H1 (cell line): ENCODE measurements around the gene LRRC4C. TPM values are rescaled to one million over a fixed set of nuclear protein-coding genes. Genes with fewer than 3 reads are reported as not detected.

Source experiments
- CTCF ChIA-PET: fragments of 300-600 bp; sonication (Branson Sonifier 250); formaldehyde crosslinking; loops from one replicate; lab custom pipeline; 2021; ENCODE audit not compliant: partially characterized antibody; lab: Charles Lee
- POLR2A ChIA-PET: fragments of 300-600 bp; sonication (Branson Sonifier 250); formaldehyde crosslinking; loops from one replicate; lab custom pipeline; 2021; ENCODE audit warnings: inconsistent platforms; ENCODE audit not compliant: partially characterized antibody; lab: Charles Lee
- DNase-seq, 2 experiments: peaks; one replicate each; pipeline versions ENCODE4 v3.0.0 to v3.0.0-alpha.2; 2010 to 2022; ENCODE audit warnings: low spot score in 2 of 2, low read depth in 1 of 2, mixed read lengths in 1 of 2
- FAIRE-seq: peaks from 2 replicates; lab custom pipeline; 2011; peaks lifted over from hg19 to GRCh38; lab: Jason Lieb, UNC
- H2AFZ ChIP-seq: 2 replicates; pipeline ENCODE4 v1.8.1; 2012; ENCODE audit warnings: low read length, inconsistent platforms
- H2AK5ac ChIP-seq: 2 replicates; pipeline ENCODE4 v1.6.1; 2013; ENCODE audit warnings: low read depth, low read length
- H2BK120ac ChIP-seq: replicated peaks from 2 replicates; pipeline ENCODE3; 2013; ENCODE audit warnings: low read depth, low read length, inconsistent platforms
- H2BK12ac ChIP-seq: 2 replicates; pipeline ENCODE4 v1.6.1; 2013; ENCODE audit warnings: low read depth, low read length
- H2BK15ac ChIP-seq: 2 replicates; pipeline ENCODE4 v1.6.1; 2013; ENCODE audit warnings: low read length
- H2BK20ac ChIP-seq: 2 replicates; pipeline ENCODE4 v1.6.1; 2013; ENCODE audit warnings: low read length
- H2BK5ac ChIP-seq: 2 replicates; pipeline ENCODE4 v1.6.1; 2013; ENCODE audit warnings: low read depth, low read length
- H3K14ac ChIP-seq: 2 replicates; pipeline ENCODE4 v1.6.1; 2013; ENCODE audit warnings: inconsistent platforms; ENCODE audit not compliant: insufficient read length
- H3K18ac ChIP-seq: 2 replicates; pipeline ENCODE4 v1.6.1; 2013; ENCODE audit warnings: low read length; ENCODE audit errors: extremely low read depth
- H3K23ac ChIP-seq: 2 replicates; pipeline ENCODE4 v1.6.1; 2013; ENCODE audit warnings: inconsistent platforms; ENCODE audit not compliant: insufficient read length
- H3K23me2 ChIP-seq: 2 replicates; pipeline ENCODE4 v1.6.1; 2013; ENCODE audit warnings: low read depth, low read length
- H3K27ac ChIP-seq: 2 replicates; pipeline ENCODE4 v1.6.1; 2011; ENCODE audit warnings: low read depth, low read length, inconsistent platforms
- H3K27me3 ChIP-seq, 4 experiments: replicated peaks in 1 of 4; 1 replicate in 1 of 4; 2 replicates in 3 of 4; pipeline versions ENCODE4 v1.6.1 to v1.8.1; 2011 to 2013; ENCODE audit warnings: low read length in 3 of 4, mild to moderate bottlenecking in 3 of 4, inconsistent platforms in 2 of 4, mixed read lengths in 2 of 4, moderate library complexity in 1 of 4; ENCODE audit not compliant: control insufficient read depth in 3 of 4, insufficient read depth in 3 of 4; ENCODE audit errors: extremely low read depth in 1 of 4
- H3K36me3 ChIP-seq, 4 experiments: 2 replicates each; pipeline versions ENCODE4 v1.6.1 to v1.8.1; 2011 to 2013; ENCODE audit warnings: mild to moderate bottlenecking in 4 of 4, low read length in 3 of 4, moderate library complexity in 2 of 4, control low read depth in 1 of 4, inconsistent platforms in 1 of 4; ENCODE audit not compliant: insufficient read depth in 4 of 4, control insufficient read depth in 2 of 4
- H3K4ac ChIP-seq: replicated peaks from 2 replicates; pipeline ENCODE3; 2013; ENCODE audit warnings: low read length, low read depth, mixed read lengths, inconsistent platforms; ENCODE audit not compliant: insufficient read length
- H3K4me1 ChIP-seq, 4 experiments: replicated peaks in 1 of 4; 1 replicate in 1 of 4; 2 replicates in 3 of 4; pipeline versions ENCODE4 v1.6.1 to v1.8.1; 2011 to 2013; ENCODE audit warnings: low read length in 3 of 4, inconsistent platforms in 2 of 4, mixed read lengths in 1 of 4; ENCODE audit not compliant: insufficient read depth in 4 of 4, control insufficient read depth in 3 of 4
- H3K4me2 ChIP-seq, 2 experiments: 2 replicates each; pipeline versions ENCODE4 v1.6.1 to v1.8.1; 2011 to 2013; ENCODE audit warnings: low read depth in 2 of 2, low read length in 2 of 2, control low read depth in 1 of 2, inconsistent platforms in 1 of 2, mild to moderate bottlenecking in 1 of 2; ENCODE audit not compliant: insufficient read depth in 1 of 2
- H3K4me3 ChIP-seq, 4 experiments: fragments of 200-600, 300-600 bp in 1 of 4; sonication (generic), shearing (Covaris generic), sonication (Bioruptor Twin) in 1 of 4; 2 replicates each; pipeline versions ENCODE4 v1.5.1 to v1.8.1; 2011 to 2016; ENCODE audit warnings: low read length in 4 of 4, low read depth in 3 of 4, control low read depth in 2 of 4, inconsistent platforms in 2 of 4, mild to moderate bottlenecking in 2 of 4, mixed read lengths in 1 of 4, moderate library complexity in 1 of 4; ENCODE audit not compliant: insufficient read depth in 2 of 4; ENCODE audit errors: extremely low read depth in 1 of 4
- H3K56ac ChIP-seq: replicated peaks from 2 replicates; pipeline ENCODE3; 2013; ENCODE audit warnings: low read depth, mild to moderate bottlenecking, mixed read lengths, low read length, inconsistent platforms; ENCODE audit not compliant: insufficient read length
- H3K79me1 ChIP-seq: 2 replicates; pipeline ENCODE4 v1.6.1; 2013; ENCODE audit warnings: low read depth, low read length, control low read depth
- H3K79me2 ChIP-seq, 2 experiments: 2 replicates each; pipeline versions ENCODE4 v1.6.1 to v1.8.1; 2012 to 2013; ENCODE audit warnings: low read length in 2 of 2, mild to moderate bottlenecking in 2 of 2, inconsistent platforms in 1 of 2; ENCODE audit not compliant: insufficient read depth in 2 of 2, control insufficient read depth in 1 of 2
- H3K9ac ChIP-seq, 4 experiments: replicated peaks in 1 of 4; 1 replicate in 1 of 4; 2 replicates in 3 of 4; pipeline versions ENCODE4 v1.6.1 to v1.8.1; 2011 to 2013; ENCODE audit warnings: low read depth in 3 of 4, low read length in 3 of 4, control low read depth in 2 of 4, mild to moderate bottlenecking in 2 of 4, moderate library complexity in 2 of 4, inconsistent platforms in 1 of 4; ENCODE audit errors: extremely low read depth in 1 of 4
- H3K9me3 ChIP-seq, 2 experiments: 2 replicates each; pipeline versions ENCODE4 v1.6.1 to v1.8.1; 2012 to 2013; ENCODE audit warnings: mild to moderate bottlenecking in 2 of 2, moderate library complexity in 2 of 2, control low read depth in 1 of 2, inconsistent platforms in 1 of 2, low read depth in 1 of 2, low read length in 1 of 2, mixed read lengths in 1 of 2; ENCODE audit not compliant: insufficient read depth in 2 of 2
- H4K20me1 ChIP-seq, 2 experiments: replicated peaks in 1 of 2; 2 replicates each; pipeline versions ENCODE3 to v1.8.1; 2011 to 2013; ENCODE audit warnings: inconsistent platforms in 2 of 2, low read length in 2 of 2, mild to moderate bottlenecking in 1 of 2; ENCODE audit not compliant: insufficient read depth in 2 of 2, control insufficient read depth in 1 of 2
- H4K5ac ChIP-seq: 2 replicates; pipeline ENCODE4 v1.6.1; 2013; ENCODE audit warnings: low read length, low read depth, mixed read lengths, inconsistent platforms; ENCODE audit not compliant: insufficient read length
- H4K8ac ChIP-seq: 2 replicates; pipeline ENCODE4 v1.8.0; 2013; ENCODE audit warnings: mild to moderate bottlenecking, moderate library complexity, low read length, inconsistent platforms; ENCODE audit not compliant: insufficient read depth; ENCODE audit errors: extremely low read depth
- H4K91ac ChIP-seq: replicated peaks from 2 replicates; pipeline ENCODE3; 2013; ENCODE audit warnings: low read length, mixed read lengths, inconsistent platforms; ENCODE audit not compliant: insufficient read length
- HDAC2 ChIP-seq, 2 experiments: fragments of 300-600 bp in 1 of 2; sonication (generic) in 1 of 2; IDR thresholded peaks; 2 replicates each; pipeline ENCODE4 v1.6.1; 2011 to 2012; ENCODE audit warnings: low read depth in 2 of 2, low read length in 2 of 2, mild to moderate bottlenecking in 2 of 2, moderate library complexity in 2 of 2, borderline replicate concordance in 1 of 2, inconsistent platforms in 1 of 2
- SP4 ChIP-seq: IDR thresholded peaks from 2 replicates; pipeline ENCODE4 v1.6.1; 2012; ENCODE audit warnings: low read length, inconsistent platforms
- TEAD4 ChIP-seq: IDR thresholded peaks from 2 replicates; pipeline ENCODE4 v1.6.1; 2012; ENCODE audit warnings: low read depth, low read length, inconsistent platforms, mixed read lengths
- WGBS, 2 experiments: shearing (Covaris generic) in 1 of 2; methylation state at CpG; one replicate each; pipeline versions ENCODE4 v1.1.6 to v1.1.7; 2013 to 2015; ENCODE audit warnings: low lambda C conversion rate in 2 of 2, mixed read lengths in 2 of 2, inconsistent platforms in 1 of 2, low coverage in 1 of 2, missing lambda C conversion rate in 1 of 2; ENCODE audit not compliant: insufficient replicate concordance in 2 of 2, insufficient coverage in 1 of 2, insufficient read length in 1 of 2; ENCODE audit errors: extremely low coverage in 1 of 2, missing lambda C conversion rate in 1 of 2; 5-methylcytosine and 5-hydroxymethylcytosine counted together
- polyA plus RNA-seq, 7 experiments: library from polyadenylated mRNA; depleted of rRNA in 3 of 7; stranded (reverse) in 5 of 7; unstranded in 2 of 7; fragments of >200 nt in 5 of 7; fragments of 200-250 nt in 2 of 7; gene quantifications; 1 replicate in 5 of 7; 2 replicates in 1 of 7; 4 replicates in 1 of 7; pipeline versions ENCODE4 v1.2.1 to v1.2.3, GENCODE V29; 2011 to 2013; ENCODE audit warnings: missing spikeins in 2 of 7, mixed read lengths in 2 of 7
- total RNA-seq: library from RNA; stranded (reverse); fragmentation: NEBNext Ultra II Directional; extraction: Animal tissue kit (Norgen Biotek cat#: 25700); gene quantifications from 2 replicates; pipeline ENCODE4 v1.2.1, GENCODE V29; 2021
- TF ChIP-seq, protein P1 (sequence below): IDR thresholded peaks from 2 replicates; pipeline ENCODE4 v1.6.1; 2012; ENCODE audit warnings: inconsistent platforms

The LRRC4C gene
- total and polyA plus RNA-seq, 2 of the 8 experiments (the other 6 are each of a cell fraction or from before 2014, with no cell fraction given) = 0.23 to 2.2 TPM

DNA sequence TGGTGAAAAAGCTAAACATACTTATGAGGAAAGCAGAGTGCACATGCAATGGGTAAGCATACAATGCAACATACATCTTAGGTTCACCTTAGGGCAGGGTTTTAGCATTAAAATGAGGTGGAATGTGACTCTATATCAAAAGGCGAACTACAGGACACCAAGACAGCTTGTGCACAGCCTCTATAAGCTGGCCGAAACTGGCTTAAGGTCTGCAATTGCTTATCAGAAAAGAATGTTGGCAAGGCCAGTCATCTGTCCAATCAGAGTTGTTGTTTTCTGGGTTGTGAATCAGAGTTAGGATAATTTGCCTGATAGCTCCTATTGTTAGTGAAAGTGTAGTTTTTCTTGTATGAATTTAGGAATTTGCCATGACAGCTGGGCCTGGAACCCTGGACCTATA lies 76.5 kb downstream of the LRRC4C start:
- Histone ChIP-seq H2BK5ac (peak overlapping the region; percentile 9; the same call in 1 of the 2 replicates), H3K4me2 (no peak overlapping the region), H2AFZ (peak overlapping the region; percentile 54; the same call in 1 of the 2 replicates), H3K27me3 (no peaks in the 10 kb centered on the region), H3K4me1 (peaks cover 0 to 5% (median 2%) of the 10 kb centered on the region in 4 experiments; a peak in 2 of 7 replicates), H2BK20ac (0 out of 2 replicates have a peak overlapping the region, but pooled peaks have one; percentile 66), H3K27ac (no peak overlapping the region), H4K5ac (no peak overlapping the region), H3K79me1 (no peaks in the 10 kb centered on the region), H3K23me2 (no peaks in the 10 kb centered on the region), H3K9ac (no peak overlapping the region), H3K79me2 (no peaks in the 10 kb centered on the region), H4K20me1 (no peaks in the 10 kb centered on the region), H3K4ac (no peak overlapping the region), H3K4me3 (no peak overlapping the region), H3K23ac (no peak overlapping the region), H2AK5ac (no peak overlapping the region), H3K18ac (no peak overlapping the region), H3K14ac (no peak overlapping the region), H2BK12ac (peak overlapping the region; percentile 72; the same call in 1 of the 2 replicates), H4K8ac (no peak overlapping the region), H3K36me3 (no peaks in the 10 kb centered on the region), H2BK120ac (no peak overlapping the region), H3K9me3 (no peaks in the 10 kb centered on the region), H4K91ac (peak overlapping the region; percentile 55), H3K56ac (no peak overlapping the region), H2BK15ac (no peak overlapping the region)
- ChIA-PET POLR2A (no interaction called here), CTCF (interaction anchor here (1.1 to 1.3 kb wide), 2 partner anchors 78 to 1247 kb away, joined by 3 to 4 read pairs; no protein-coding TSS in a partner anchor)
- TF ChIP-seq TEAD4 = 0 out of 2 replicates have a peak, but pooled peaks have one; percentile 12
- TF ChIP-seq, protein P1, sequence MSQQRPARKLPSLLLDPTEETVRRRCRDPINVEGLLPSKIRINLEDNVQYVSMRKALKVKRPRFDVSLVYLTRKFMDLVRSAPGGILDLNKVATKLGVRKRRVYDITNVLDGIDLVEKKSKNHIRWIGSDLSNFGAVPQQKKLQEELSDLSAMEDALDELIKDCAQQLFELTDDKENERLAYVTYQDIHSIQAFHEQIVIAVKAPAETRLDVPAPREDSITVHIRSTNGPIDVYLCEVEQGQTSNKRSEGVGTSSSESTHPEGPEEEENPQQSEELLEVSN = no peak
- no peak for TF ChIP-seq SP4
- no peak for TF ChIP-seq HDAC2 (IDR thresholded peaks at IDR 0.05; ENCODE audit: borderline replicate concordance in 1 of 2, low read depth in 2 of 2, low read length in 2 of 2)
- WGBS, 2 experiments = 88% methylated on average over 2 of the region's 2 CpGs; no CpG with 5 or more reads in 1 of the 2 experiments
- no peak for FAIRE-seq
- DNase-seq = no peak
